BE2C (cell line): ENCODE results near the gene HBP1.

ENCODE experiments used
- DNase-seq: peaks from one replicate; pipeline ENCODE4 v3.0.0-alpha.2; 2020
- H3K27me3 ChIP-seq: fragments of 250-450 bp; sonication (Bioruptor Pico); 2 replicates; pipeline ENCODE4 v1.5.1; 2020; ENCODE audit warnings: mild to moderate bottlenecking
- H3K36me3 ChIP-seq: fragments of 250-450 bp; sonication (Bioruptor Pico); 2 replicates; pipeline ENCODE4 v1.5.1; 2020; ENCODE audit warnings: mild to moderate bottlenecking
- H3K4me1 ChIP-seq: fragments of 250-450 bp; sonication (Bioruptor Pico); 2 replicates; pipeline ENCODE4 v1.5.1; 2020
- H3K4me3 ChIP-seq: 2 replicates; pipeline ENCODE4 v1.5.1; 2011; ENCODE audit warnings: low read depth, low read length
- H3K9me3 ChIP-seq: fragments of 250-450 bp; sonication (Bioruptor Pico); 2 replicates; pipeline ENCODE4 v1.5.1; 2020
- CTCF ChIP-seq: IDR thresholded peaks from 2 replicates; pipeline ENCODE4 v1.5.1; 2012; ENCODE audit warnings: mild to moderate bottlenecking, low read depth, low read length

The HBP1 gene

DNA sequence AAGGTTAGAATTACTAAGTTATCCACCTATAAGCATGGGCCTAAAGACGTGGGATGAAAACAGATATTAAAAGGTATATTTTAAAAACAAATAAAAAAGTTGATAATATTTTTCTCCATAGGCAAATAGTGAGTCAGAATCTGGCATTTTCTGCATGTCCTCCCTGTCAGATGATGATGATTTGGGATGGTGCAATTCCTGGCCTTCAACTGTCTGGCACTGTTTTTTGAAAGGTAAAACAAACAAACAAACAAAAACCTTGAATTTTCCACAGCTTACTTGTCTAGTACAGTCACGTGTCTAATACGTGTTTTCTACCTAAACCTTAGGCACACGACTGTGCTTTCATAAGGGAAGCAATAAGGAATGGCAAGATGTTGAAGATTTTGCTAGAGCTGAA is 17.4 kb downstream of the HBP1 start:
- TF ChIP-seq CTCF: no peak
- Histone ChIP-seq H3K4me1 (no peaks in the 10 kb centered on the region), H3K9me3 (no peaks in the 10 kb centered on the region), H3K36me3 (peaks cover 10% of the 10 kb centered on the region), H3K27me3 (no peaks in the 10 kb centered on the region), H3K4me3 (no peak overlapping the region)
- no peak for DNase-seq

- Histone ChIP-seq H3K36me3 (peaks cover 8% of the 10 kb centered on the region), H3K9me3 (no peaks in the 10 kb centered on the region), H3K27me3 (no peaks in the 10 kb centered on the region), H3K4me3 (no peak overlapping the region), H3K4me1 (no peaks in the 10 kb centered on the region)
- no peak for TF ChIP-seq CTCF
- DNase-seq: no peak
These were observed 19.0 kb downstream of the HBP1 start for GRCh38 chr7:107187774-107188173.

- Histone ChIP-seq H3K4me1 (no peaks in the 10 kb centered on the region), H3K36me3 (peaks cover 10% of the 10 kb centered on the region), H3K9me3 (no peaks in the 10 kb centered on the region), H3K27me3 (no peaks in the 10 kb centered on the region), H3K4me3 (no peak overlapping the region)
- no peak for DNase-seq
- no peak for TF ChIP-seq CTCF
These were observed 21.3 kb downstream of the HBP1 start for GRCh38 chr7:107190090-107190489.

GRCh38 chr7:107194052-107194451 is 25.2 kb downstream of the HBP1 start:
- Histone ChIP-seq H3K36me3 (peaks cover 15% of the 10 kb centered on the region), H3K9me3 (no peaks in the 10 kb centered on the region), H3K4me3 (no peak overlapping the region), H3K4me1 (no peaks in the 10 kb centered on the region), H3K27me3 (no peaks in the 10 kb centered on the region)
- peak; percentile 8; the same call in 1 of the 2 replicates for TF ChIP-seq CTCF
- DNase-seq: no peak

DNA sequence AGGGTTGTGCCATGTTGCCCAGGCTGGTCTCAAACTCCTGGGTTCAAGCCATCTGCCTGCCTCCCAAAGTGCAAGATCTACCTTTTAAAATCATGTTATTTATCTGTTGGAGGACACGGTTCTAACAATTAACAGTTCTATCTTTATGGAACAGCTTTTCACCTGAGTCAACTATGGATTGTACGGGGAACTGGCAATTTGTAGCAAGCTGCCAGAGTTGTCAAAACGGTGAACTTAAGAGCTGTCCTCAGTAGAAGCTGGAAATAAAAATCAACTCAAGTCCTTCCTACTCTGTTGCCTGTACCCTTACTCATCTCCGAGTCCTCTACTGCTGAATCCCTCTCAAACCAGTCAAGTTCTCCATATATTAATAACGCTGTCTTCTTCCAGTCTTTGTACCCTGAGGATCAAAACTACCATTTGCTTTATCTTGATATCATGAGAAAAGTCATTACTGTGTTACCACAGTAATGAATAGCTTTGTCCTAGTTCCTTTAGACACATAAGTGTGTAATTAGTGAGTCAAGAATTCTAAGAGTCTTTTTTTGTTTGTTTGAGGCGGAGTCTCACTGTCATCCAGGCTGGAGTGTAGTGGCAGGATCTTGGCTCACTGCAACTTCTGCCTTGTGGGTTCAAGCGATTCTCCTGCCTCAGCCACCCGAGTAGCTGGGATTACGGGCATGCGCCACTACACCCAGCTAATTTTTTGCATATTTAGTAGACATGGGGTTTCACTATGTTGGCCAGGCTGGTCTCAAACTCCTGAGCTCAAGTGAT is 28.2 kb downstream of the HBP1 start:
- peaks cover 15% of the 10 kb centered on the region for H3K36me3 ChIP-seq
- no peak for TF ChIP-seq CTCF

GRCh38 chr7:107201795-107202450 is 33.1 kb downstream of the HBP1 start:
- Histone ChIP-seq H3K27me3 (no peaks in the 10 kb centered on the region), H3K9me3 (no peaks in the 10 kb centered on the region), H3K36me3 (peaks cover 9% of the 10 kb centered on the region), H3K4me1 (peaks cover 3% of the 10 kb centered on the region), H3K4me3 (no peak overlapping the region)
- peak; percentile 75 for DNase-seq
- peak; percentile 85 for TF ChIP-seq CTCF

More for the DNA sequence above, 28.2 kb downstream of the HBP1 start:
- Histone ChIP-seq H3K27me3 (no peaks in the 10 kb centered on the region), H3K4me1 (peaks cover under 1% of the 10 kb centered on the region; the same call in 1 of the 2 replicates), H3K4me3 (no peak overlapping the region), H3K9me3 (no peaks in the 10 kb centered on the region)
- no peak for DNase-seq
